Measurements from ENCODE around the gene RWDD1.

Gene RWDD1

GRCh38 chr6:116615937-116616736 is 44.8 kb downstream of the RWDD1 start, which contains the start of gene RSPH4A:
TSS of gene RSPH4A (plus strand) at chr6:116616479. CDS start at chr6:116616624, 145 bp downstream.
- peak; percentile 79 for DNase-seq

GRCh38 chr6:116616737-116617053 is 45.4 kb downstream of the RWDD1 start:
- no peak for DNase-seq

- DNase-seq = no peak
These were observed 52.9 kb downstream of the RWDD1 start for GRCh38 chr6:116624036-116624805.

GRCh38 chr6:116625872-116626271 is 54.6 kb downstream of the RWDD1 start:
- DNase-seq = no peak

- DNase-seq = no peak
These were observed 58.3 kb downstream of the RWDD1 start for GRCh38 chr6:116629563-116629981.

- DNase-seq = no peak
These were observed 60.2 kb downstream of the RWDD1 start for GRCh38 chr6:116631379-116631990.

- no peak for DNase-seq
These were observed 62.4 kb downstream of the RWDD1 start for GRCh38 chr6:116633685-116634084.

Data from NCI-H1417 treated with DMSO at 0.1 percent for 48 hours (cell line).